ENCODE measurements around the gene ATXN7L2. TPM values are rescaled to one million over a fixed set of nuclear protein-coding genes. Genes with fewer than 3 reads are reported as not detected.
"Not testable (repeated sequence)": the region's sequence is repeated elsewhere in the genome, so short reads cannot be mapped to it uniquely, and the experiment has no call there.

The ATXN7L2 gene
- total RNA-seq, 1 experiment from 2014 or later, result 17.3 TPM

- H3K9me3 ChIP-seq (ENCODE audit: control insufficient read depth, low read depth, low read length), result no peaks in the 10 kb centered on the region
- H3K79me1 ChIP-seq (ENCODE audit: insufficient read depth, low read depth, low read length, poor library complexity, severe bottlenecking), result no peaks in the 10 kb centered on the region
- no peak overlapping the region for H4K5ac ChIP-seq (ENCODE audit: insufficient read length, low read depth, low read length)
- no peaks in the 10 kb centered on the region for H4K20me1 ChIP-seq (ENCODE audit: control insufficient read depth, insufficient read depth, insufficient read length)
- H3K9ac ChIP-seq (ENCODE audit: extremely low read depth, insufficient read length, low read length), result no peak overlapping the region
- Mint-ChIP-seq H3K4me3 (no peak overlapping the region), H3K9me3 (no peaks in the 10 kb centered on the region), H3K27me3 (ENCODE audit: low read depth) (peaks cover 12% of the 10 kb centered on the region), H3K27ac (no peak overlapping the region), H3K36me3 (ENCODE audit: insufficient read depth in 1 of 3, low read depth in 3 of 3) (no peaks in the 10 kb centered on the region), H3K4me1 (no peaks in the 10 kb centered on the region)
- H3K4ac ChIP-seq (ENCODE audit: low read depth, low read length), result no peak overlapping the region
- no peak overlapping the region for H2AFZ ChIP-seq (ENCODE audit: low read length)
- no peak overlapping the region for H3T11ph ChIP-seq (ENCODE audit: low read length)
- H3K79me2 ChIP-seq (ENCODE audit: insufficient read depth, low read length), result no peaks in the 10 kb centered on the region
- no peak overlapping the region for H3K27ac ChIP-seq (ENCODE audit: insufficient read length, low read depth, low read length)
- no CpG with 5 or more reads among the region's 1 CpG for WGBS (ENCODE audit: extremely low coverage, insufficient read length, low lambda C conversion rate)
- H2BK120ac ChIP-seq (ENCODE audit: low read depth, low read length, poor library complexity, severe bottlenecking), result no peak overlapping the region
- H4K91ac ChIP-seq (ENCODE audit: insufficient read length, low read depth, low read length), result no peak overlapping the region
- no peak overlapping the region for H3K23ac ChIP-seq (ENCODE audit: insufficient read length, low read depth, low read length)
- no peak overlapping the region for H2BK5ac ChIP-seq (ENCODE audit: insufficient read length, low read length)
- no peak overlapping the region for H2BK20ac ChIP-seq (ENCODE audit: low read depth, low read length, poor library complexity, severe bottlenecking)
- no peaks in the 10 kb centered on the region for H3K23me2 ChIP-seq (ENCODE audit: insufficient read length, low read depth, low read length, poor library complexity, severe bottlenecking)
- DNase-seq, result no peak
- no peak overlapping the region for H3K14ac ChIP-seq (ENCODE audit: insufficient read depth, low read length)
- no peak overlapping the region for H2BK12ac ChIP-seq (ENCODE audit: insufficient read length, low read depth, low read length)
- no peak overlapping the region for H3K56ac ChIP-seq (ENCODE audit: insufficient read length, low read depth, low read length)
- H3K18ac ChIP-seq (ENCODE audit: insufficient read length, low read depth, low read length), result no peak overlapping the region
- no peak overlapping the region for H2BK15ac ChIP-seq (ENCODE audit: low read depth, low read length)
- H3K4me2 ChIP-seq (ENCODE audit: insufficient read depth, insufficient read length, low read length), result no peak overlapping the region
- no peak overlapping the region for H2AK5ac ChIP-seq (ENCODE audit: insufficient read length, low read length)
- H3K27me3 ChIP-seq (ENCODE audit: insufficient read depth, low read length), result 0 out of 2 replicates have a peak, but pooled peaks cover 2% of the 10 kb centered on the region
- H3K4me1 ChIP-seq (ENCODE audit: insufficient read depth, low read length), result no peaks in the 10 kb centered on the region
- H4K8ac ChIP-seq (replicated peaks; ENCODE audit: insufficient read length, low read depth, low read length), result no peak overlapping the region
- TF ChIP-seq, protein P1, sequence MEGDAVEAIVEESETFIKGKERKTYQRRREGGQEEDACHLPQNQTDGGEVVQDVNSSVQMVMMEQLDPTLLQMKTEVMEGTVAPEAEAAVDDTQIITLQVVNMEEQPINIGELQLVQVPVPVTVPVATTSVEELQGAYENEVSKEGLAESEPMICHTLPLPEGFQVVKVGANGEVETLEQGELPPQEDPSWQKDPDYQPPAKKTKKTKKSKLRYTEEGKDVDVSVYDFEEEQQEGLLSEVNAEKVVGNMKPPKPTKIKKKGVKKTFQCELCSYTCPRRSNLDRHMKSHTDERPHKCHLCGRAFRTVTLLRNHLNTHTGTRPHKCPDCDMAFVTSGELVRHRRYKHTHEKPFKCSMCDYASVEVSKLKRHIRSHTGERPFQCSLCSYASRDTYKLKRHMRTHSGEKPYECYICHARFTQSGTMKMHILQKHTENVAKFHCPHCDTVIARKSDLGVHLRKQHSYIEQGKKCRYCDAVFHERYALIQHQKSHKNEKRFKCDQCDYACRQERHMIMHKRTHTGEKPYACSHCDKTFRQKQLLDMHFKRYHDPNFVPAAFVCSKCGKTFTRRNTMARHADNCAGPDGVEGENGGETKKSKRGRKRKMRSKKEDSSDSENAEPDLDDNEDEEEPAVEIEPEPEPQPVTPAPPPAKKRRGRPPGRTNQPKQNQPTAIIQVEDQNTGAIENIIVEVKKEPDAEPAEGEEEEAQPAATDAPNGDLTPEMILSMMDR (conservative IDR thresholded peaks at IDR 0.05), result no peak
Measured at GRCh38 chr1:109444346-109444745, 39.4 kb upstream of the ATXN7L2 start.

DNA sequence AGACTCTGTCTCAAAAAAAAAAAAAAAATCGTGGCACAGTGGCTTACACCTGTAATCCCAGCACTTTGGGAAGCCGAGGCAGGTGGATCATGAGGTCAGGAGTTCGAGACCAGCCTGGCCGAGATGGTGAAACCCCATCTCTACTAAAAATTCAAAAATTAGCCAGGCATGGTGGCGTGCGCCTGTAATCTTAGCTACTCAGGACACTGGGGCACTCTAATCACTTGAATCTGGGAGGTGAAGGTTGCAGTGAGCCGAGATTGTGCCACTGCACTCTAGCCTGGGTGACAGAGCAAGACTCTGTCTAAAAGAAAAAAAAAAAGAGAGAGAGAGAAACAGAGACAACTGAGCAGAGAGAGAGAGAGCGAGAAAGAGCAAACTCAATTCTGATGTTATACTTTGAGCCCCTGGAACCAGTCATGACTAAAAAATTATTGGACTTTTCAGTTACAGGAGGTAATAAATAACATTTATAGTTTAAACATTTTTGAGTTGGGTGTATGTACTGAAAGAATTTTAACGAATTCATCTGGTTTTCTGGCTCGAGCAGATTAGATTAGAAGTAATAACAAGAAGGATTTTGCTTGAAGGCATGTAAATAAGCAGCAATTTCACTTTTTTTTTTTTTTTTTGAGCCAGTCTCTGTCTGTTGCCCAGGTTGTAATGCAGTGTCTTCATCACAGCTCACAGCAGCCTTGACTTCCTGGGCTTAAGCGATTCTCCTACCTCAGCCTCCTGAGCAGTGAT, 37.6 kb upstream of the ATXN7L2 start:
- H3K56ac ChIP-seq (ENCODE audit: insufficient read length, low read depth, low read length); H2BK15ac ChIP-seq (ENCODE audit: low read depth, low read length); H3K79me1 ChIP-seq (ENCODE audit: insufficient read depth, low read depth, low read length, poor library complexity, severe bottlenecking); H3K79me2 ChIP-seq (ENCODE audit: insufficient read depth, low read length); H4K91ac ChIP-seq (ENCODE audit: insufficient read length, low read depth, low read length); H3K23me2 ChIP-seq (ENCODE audit: insufficient read length, low read depth, low read length, poor library complexity, severe bottlenecking); H3K9me3 Mint-ChIP-seq; H2BK5ac ChIP-seq (ENCODE audit: insufficient read length, low read length); H4K20me1 ChIP-seq (ENCODE audit: control insufficient read depth, insufficient read depth, insufficient read length); H3K27me3 ChIP-seq (ENCODE audit: insufficient read depth, low read length); H3K9ac ChIP-seq (ENCODE audit: extremely low read depth, insufficient read length, low read length); H2AFZ ChIP-seq (ENCODE audit: low read length); H3K4me1 ChIP-seq (ENCODE audit: insufficient read depth, low read length); H3K4me1 Mint-ChIP-seq; H3K18ac ChIP-seq (ENCODE audit: insufficient read length, low read depth, low read length); H2BK12ac ChIP-seq (ENCODE audit: insufficient read length, low read depth, low read length); H3K4me2 ChIP-seq (ENCODE audit: insufficient read depth, insufficient read length, low read length); H3K9me3 ChIP-seq (ENCODE audit: control insufficient read depth, low read depth, low read length); H2BK20ac ChIP-seq (ENCODE audit: low read depth, low read length, poor library complexity, severe bottlenecking); H4K8ac ChIP-seq (replicated peaks; ENCODE audit: insufficient read length, low read depth, low read length); H3T11ph ChIP-seq (ENCODE audit: low read length); H3K27ac ChIP-seq (ENCODE audit: insufficient read length, low read depth, low read length); H3K4ac ChIP-seq (ENCODE audit: low read depth, low read length); DNase-seq; H2BK120ac ChIP-seq (ENCODE audit: low read depth, low read length, poor library complexity, severe bottlenecking); H3K14ac ChIP-seq (ENCODE audit: insufficient read depth, low read length); H2AK5ac ChIP-seq (ENCODE audit: insufficient read length, low read length); H3K36me3 Mint-ChIP-seq (ENCODE audit: insufficient read depth in 1 of 3, low read depth in 3 of 3); H3K4me3 Mint-ChIP-seq; H3K23ac ChIP-seq (ENCODE audit: insufficient read length, low read depth, low read length); H4K5ac ChIP-seq (ENCODE audit: insufficient read length, low read depth, low read length): not testable (repeated sequence)
- 0 out of 7 replicates have a peak overlapping the region, but pooled peaks of 1 of the 3 experiments have one; percentile 29 for H3K27ac Mint-ChIP-seq
- WGBS (ENCODE audit: extremely low coverage, insufficient read length, low lambda C conversion rate), result no CpG with 5 or more reads among the region's 11 CpGs
- H3K27me3 Mint-ChIP-seq (ENCODE audit: low read depth), result peaks cover 19% of the 10 kb centered on the region

Data from H9 (cell line).